Karpas-422 (cell line): ENCODE measurements around the gene RTP1. TPM values are rescaled to one million over a fixed set of nuclear protein-coding genes. Genes with fewer than 3 reads are reported as not detected.

Experiments
- DNase-seq: peaks from one replicate; pipeline ENCODE4 v3.0.0-alpha.2; 2015
- H2AFZ ChIP-seq: fragments of 200-600 bp; sonication (generic); 2 replicates; pipeline ENCODE4 v1.6.1; 2014; ENCODE audit warnings: antibody characterized with exemption, low read length, mixed read lengths
- H3K27ac ChIP-seq: fragments of 200-600 bp; sonication (generic); 2 replicates; pipeline ENCODE4 v1.5.1; 2014; ENCODE audit warnings: mild to moderate bottlenecking, low read length, moderate library complexity
- H3K27me3 ChIP-seq: fragments of 200-600 bp; sonication (generic); 2 replicates; pipeline ENCODE4 v1.6.1; 2014; ENCODE audit warnings: low read length, mixed read lengths
- H3K36me3 ChIP-seq: fragments of 200-600 bp; sonication (generic); 2 replicates; pipeline ENCODE4 v1.6.1; 2014; ENCODE audit warnings: low read length, mixed read lengths; ENCODE audit not compliant: insufficient read depth
- H3K4me1 ChIP-seq: fragments of 200-600 bp; sonication (generic); 2 replicates; pipeline ENCODE4 v1.6.1; 2014; ENCODE audit warnings: mild to moderate bottlenecking, low read length, mixed read lengths
- H3K4me2 ChIP-seq: fragments of 200-600 bp; sonication (generic); 2 replicates; pipeline ENCODE4 v1.6.1; 2014; ENCODE audit warnings: low read length, low read depth, mild to moderate bottlenecking; ENCODE audit not compliant: poor library complexity, severe bottlenecking
- H3K4me3 ChIP-seq: fragments of 200-600 bp; sonication (generic); 2 replicates; pipeline ENCODE4 v1.5.1; 2014; ENCODE audit warnings: mild to moderate bottlenecking, antibody characterized with exemption, low read length, mixed read lengths
- H3K79me2 ChIP-seq: fragments of 200-600 bp; sonication (generic); 2 replicates; pipeline ENCODE4 v1.6.1; 2014; ENCODE audit warnings: mild to moderate bottlenecking, low read length, mixed read lengths
- H3K9ac ChIP-seq: fragments of 200-600 bp; sonication (generic); 2 replicates; pipeline ENCODE4 v1.6.0; 2014; ENCODE audit warnings: low read length
- H3K9me2 ChIP-seq: fragments of 200-600 bp; sonication (generic), shearing (Covaris generic); replicated peaks from 2 replicates; pipeline ENCODE4 v1.6.0; 2014; ENCODE audit warnings: mild to moderate bottlenecking, low read length, moderate library complexity; ENCODE audit not compliant: insufficient read depth
- H3K9me3 ChIP-seq: fragments of 300-700, 200-600 bp; sonication (generic); 2 replicates; pipeline ENCODE4 v1.6.1; 2014; ENCODE audit warnings: low read length, mixed read lengths
- H4K20me1 ChIP-seq: fragments of 200-600 bp; sonication (generic); 2 replicates; pipeline ENCODE4 v1.6.1; 2014; ENCODE audit warnings: mild to moderate bottlenecking, antibody characterized with exemption, low read length, low read depth; ENCODE audit not compliant: insufficient read depth
- total RNA-seq: library from RNA; depleted of rRNA; stranded (reverse); fragments of >200 nt; shearing (Covaris generic); gene quantifications from 2 replicates; pipeline ENCODE4 v1.2.3, GENCODE V29; 2014; ENCODE audit warnings: low replicate concordance

RTP1 gene
- total RNA-seq, 1 experiment from 2014 or later, result not detected

DNA sequence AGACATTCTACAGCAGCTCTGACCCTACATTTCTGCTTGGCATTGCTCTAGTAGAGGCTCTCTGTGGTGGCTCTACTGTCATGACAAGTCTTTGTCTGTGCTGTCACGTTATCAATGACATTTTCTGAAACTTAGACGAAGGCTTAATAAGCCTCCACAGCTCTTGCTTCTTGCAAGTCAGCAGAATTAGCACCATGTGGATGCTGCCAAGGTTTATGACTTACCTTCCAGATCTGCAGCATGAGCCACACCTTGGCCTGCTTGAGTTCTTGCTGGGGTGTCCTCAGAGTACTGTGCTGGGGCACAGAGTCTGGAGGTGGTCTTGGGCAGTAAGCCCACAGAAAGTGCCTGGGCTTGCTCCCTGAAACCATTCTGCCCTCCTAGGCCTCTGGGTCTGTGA, 9.8 kb downstream of the RTP1 start:
- Histone ChIP-seq H3K27ac (no peak overlapping the region), H3K9ac (no peak overlapping the region), H3K36me3 (no peaks in the 10 kb centered on the region), H3K4me3 (no peak overlapping the region), H3K4me2 (no peak overlapping the region), H3K27me3 (no peaks in the 10 kb centered on the region), H3K4me1 (no peaks in the 10 kb centered on the region), H3K9me2 (no peaks in the 10 kb centered on the region), H2AFZ (no peak overlapping the region), H3K9me3 (no peaks in the 10 kb centered on the region), H4K20me1 (no peaks in the 10 kb centered on the region), H3K79me2 (no peaks in the 10 kb centered on the region)
- DNase-seq, result no peak

DNA sequence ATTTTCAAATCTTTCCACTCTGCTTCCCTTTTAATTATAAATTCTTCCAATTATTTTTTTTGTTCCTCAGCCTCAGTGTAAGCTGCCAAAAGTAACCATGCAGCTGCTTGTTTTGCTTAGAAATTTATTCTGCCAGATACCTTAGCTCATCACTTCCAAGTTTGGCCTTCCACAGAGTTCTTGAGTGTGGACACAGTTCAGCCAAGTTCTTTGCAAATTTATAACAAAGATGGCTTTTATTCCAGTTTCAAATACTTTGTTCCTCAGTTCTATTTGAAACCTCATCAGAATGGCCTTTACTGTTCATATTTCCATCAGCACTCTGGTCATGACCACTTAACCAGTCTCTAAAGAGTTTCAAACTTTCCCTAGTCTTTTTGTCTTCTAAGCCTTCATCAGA, 10.3 kb downstream of the RTP1 start:
- Histone ChIP-seq H3K27me3 (no peaks in the 10 kb centered on the region), H3K9me3 (no peaks in the 10 kb centered on the region), H3K27ac (no peak overlapping the region), H3K4me2 (no peak overlapping the region), H3K4me3 (no peak overlapping the region), H3K36me3 (no peaks in the 10 kb centered on the region), H2AFZ (no peak overlapping the region), H3K9ac (no peak overlapping the region), H4K20me1 (no peaks in the 10 kb centered on the region), H3K9me2 (no peaks in the 10 kb centered on the region), H3K79me2 (no peaks in the 10 kb centered on the region), H3K4me1 (no peaks in the 10 kb centered on the region)
- DNase-seq, result no peak

DNA sequence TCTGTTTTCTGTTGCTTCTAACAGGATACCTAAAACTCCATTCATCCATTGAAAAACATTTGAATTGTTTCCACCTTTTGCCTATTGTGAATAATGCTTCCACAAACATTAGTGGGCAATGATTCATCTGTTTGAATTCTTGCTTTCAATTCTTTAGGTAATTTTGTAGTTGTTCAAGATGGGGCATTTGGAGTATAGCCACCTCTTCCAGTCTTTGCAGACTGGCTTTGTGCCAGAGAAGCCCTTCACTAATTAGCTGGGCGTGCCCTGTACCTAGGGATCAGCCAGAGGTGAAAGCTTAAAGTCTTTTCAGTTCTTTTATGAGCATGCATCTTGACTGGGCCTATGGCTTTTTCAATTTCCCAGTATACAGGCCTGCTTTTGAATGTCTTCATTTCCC, 10.9 kb downstream of the RTP1 start:
- no peaks in the 10 kb centered on the region for H3K36me3 ChIP-seq
- no peak overlapping the region for H3K4me3 ChIP-seq
- no peaks in the 10 kb centered on the region for H3K9me2 ChIP-seq
- no peaks in the 10 kb centered on the region for H3K79me2 ChIP-seq
- H3K9ac ChIP-seq, result no peak overlapping the region
- H3K9me3 ChIP-seq, result no peaks in the 10 kb centered on the region
- no peaks in the 10 kb centered on the region for H3K27me3 ChIP-seq
- H4K20me1 ChIP-seq, result no peaks in the 10 kb centered on the region
- no peak overlapping the region for H3K4me2 ChIP-seq
- no peak for DNase-seq
- H2AFZ ChIP-seq, result no peak overlapping the region
- no peak overlapping the region for H3K27ac ChIP-seq
- H3K4me1 ChIP-seq, result no peaks in the 10 kb centered on the region

DNA sequence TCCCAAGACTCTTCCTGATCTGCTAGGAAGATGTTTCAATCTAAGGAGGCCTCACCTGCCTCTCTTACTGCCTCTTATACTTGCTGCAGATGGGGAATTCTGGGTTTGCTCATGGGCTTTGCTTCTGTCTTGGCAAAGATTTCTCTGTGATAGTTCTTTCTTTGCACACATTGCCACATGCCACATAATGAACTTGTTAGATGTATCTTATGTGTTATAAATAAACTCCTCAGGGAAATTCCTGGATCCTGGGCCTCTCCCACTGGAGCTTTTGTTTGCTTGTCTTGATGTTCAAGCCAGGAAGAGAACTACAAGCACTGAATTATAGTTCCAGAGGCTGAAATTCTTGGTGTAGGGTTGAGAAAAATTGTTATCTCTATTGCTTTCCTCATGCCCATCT, 12.2 kb downstream of the RTP1 start:
- no peak for DNase-seq
- no peak overlapping the region for H3K27ac ChIP-seq
- no peaks in the 10 kb centered on the region for H3K36me3 ChIP-seq
- H3K4me2 ChIP-seq, result no peak overlapping the region
- H3K9me2 ChIP-seq, result no peaks in the 10 kb centered on the region
- H3K79me2 ChIP-seq, result no peaks in the 10 kb centered on the region
- H2AFZ ChIP-seq, result no peak overlapping the region
- no peaks in the 10 kb centered on the region for H3K27me3 ChIP-seq
- H4K20me1 ChIP-seq, result no peaks in the 10 kb centered on the region
- no peak overlapping the region for H3K9ac ChIP-seq
- H3K4me1 ChIP-seq, result no peaks in the 10 kb centered on the region
- no peak overlapping the region for H3K4me3 ChIP-seq
- no peaks in the 10 kb centered on the region for H3K9me3 ChIP-seq

DNA sequence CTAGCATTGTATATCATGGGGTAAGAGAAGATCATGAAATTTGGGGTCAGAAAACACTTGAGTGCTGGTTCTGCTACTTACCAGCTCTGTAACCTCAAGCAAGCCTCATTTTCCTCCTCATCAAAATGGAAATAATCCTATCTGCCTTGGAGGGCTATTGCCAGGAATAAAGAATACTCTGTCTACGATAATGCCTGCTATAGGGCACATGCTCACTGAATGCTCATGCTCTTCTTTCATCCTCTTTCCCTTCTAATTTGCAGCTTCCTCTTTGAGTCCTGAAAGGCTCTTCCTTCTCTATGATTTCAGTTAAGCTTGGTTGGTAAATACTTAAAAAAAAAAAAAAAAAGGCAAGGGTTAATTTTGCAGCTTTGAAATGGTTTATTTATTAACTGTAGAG, 12.8 kb downstream of the RTP1 start:
- no peaks in the 10 kb centered on the region for H3K36me3 ChIP-seq
- DNase-seq, result no peak
- H3K9ac ChIP-seq, result no peak overlapping the region

DNA sequence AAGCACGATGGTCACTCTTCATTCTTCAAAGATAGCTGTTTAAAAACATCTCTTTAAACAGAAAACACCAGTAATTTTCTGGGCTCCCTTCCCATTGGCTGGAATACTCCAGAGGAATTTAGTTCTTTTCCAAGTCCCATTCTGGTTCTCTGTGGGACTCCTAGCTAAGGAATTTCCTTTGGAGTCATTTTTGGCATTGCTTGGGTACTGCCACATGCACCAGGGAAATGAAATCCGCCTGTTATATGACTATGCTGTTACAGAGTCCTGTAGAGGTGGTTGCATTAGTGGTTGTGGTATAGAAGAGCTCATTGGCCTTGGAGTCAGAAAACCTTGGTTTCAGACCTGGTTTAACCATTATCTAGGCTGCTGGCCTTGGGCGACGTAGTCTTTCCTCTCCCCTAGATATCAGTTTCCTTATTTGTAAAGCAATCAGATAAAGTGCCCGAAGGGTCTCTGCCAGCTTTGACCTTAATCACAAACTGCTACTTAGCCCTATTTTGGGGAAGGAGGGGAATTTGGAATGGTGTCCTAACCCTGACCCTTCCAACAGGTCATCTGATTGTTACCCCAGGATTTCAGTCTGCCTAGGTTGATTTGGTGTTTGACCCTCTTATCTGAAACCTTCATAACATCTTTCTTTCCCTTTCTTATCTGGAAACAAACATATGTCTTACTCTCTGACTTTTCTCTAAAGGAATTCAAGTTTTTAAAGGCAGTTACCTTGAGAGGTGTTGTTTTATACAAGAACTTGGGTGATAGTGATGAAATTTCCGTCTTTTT, 13.4 kb downstream of the RTP1 start:
- H3K36me3 ChIP-seq, result no peaks in the 10 kb centered on the region

More for the DNA sequence above, 12.8 kb downstream of the RTP1 start:
- no peaks in the 10 kb centered on the region for H3K27me3 ChIP-seq
- no peak overlapping the region for H3K27ac ChIP-seq
- no peaks in the 10 kb centered on the region for H3K9me2 ChIP-seq
- no peaks in the 10 kb centered on the region for H3K4me1 ChIP-seq
- no peaks in the 10 kb centered on the region for H3K79me2 ChIP-seq
- no peak overlapping the region for H3K4me3 ChIP-seq
- no peak overlapping the region for H2AFZ ChIP-seq
- no peaks in the 10 kb centered on the region for H3K9me3 ChIP-seq
- H3K4me2 ChIP-seq, result no peak overlapping the region
- H4K20me1 ChIP-seq, result no peaks in the 10 kb centered on the region

DNA sequence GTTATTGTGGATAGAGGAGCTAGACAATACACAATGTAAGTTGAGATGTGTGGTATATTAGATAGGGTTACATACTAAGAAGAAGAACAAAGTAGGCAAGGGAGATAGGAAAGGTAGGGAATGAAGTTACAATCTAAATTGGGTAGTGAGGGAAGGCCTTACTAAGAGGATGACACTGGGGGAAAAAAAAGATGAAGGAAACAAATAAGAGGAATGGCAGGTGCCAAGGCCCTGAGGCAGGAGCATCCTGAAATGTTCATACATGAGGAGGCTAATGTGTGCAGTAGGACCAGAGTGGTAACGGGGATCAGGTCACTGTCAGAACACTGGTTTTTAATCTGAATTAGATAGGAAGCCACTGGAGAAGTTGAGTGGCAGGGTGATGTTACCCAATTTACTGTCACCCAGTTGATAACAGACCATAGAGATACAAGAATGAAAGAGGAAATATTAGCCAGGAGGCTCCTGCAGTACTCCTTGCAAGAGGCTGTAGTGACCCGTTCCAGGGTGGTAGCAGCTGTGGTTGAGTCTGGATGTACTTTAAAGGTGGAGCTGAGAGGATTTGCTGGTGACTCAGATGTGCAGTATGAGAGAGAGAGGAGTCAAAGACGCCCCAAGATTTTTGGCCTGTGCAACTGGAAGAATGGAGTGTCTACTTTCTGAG, 14.4 kb downstream of the RTP1 start:
- no peaks in the 10 kb centered on the region for H3K4me1 ChIP-seq
- no peaks in the 10 kb centered on the region for H3K27me3 ChIP-seq
- no peak overlapping the region for H3K9ac ChIP-seq
- H3K27ac ChIP-seq, result no peak overlapping the region
- no peaks in the 10 kb centered on the region for H3K79me2 ChIP-seq
- no peaks in the 10 kb centered on the region for H3K36me3 ChIP-seq
- no peak overlapping the region for H3K4me2 ChIP-seq
- no peaks in the 10 kb centered on the region for H4K20me1 ChIP-seq
- H3K4me3 ChIP-seq, result no peak overlapping the region
- no peak for DNase-seq
- no peak overlapping the region for H2AFZ ChIP-seq
- H3K9me3 ChIP-seq, result no peaks in the 10 kb centered on the region
- H3K9me2 ChIP-seq, result no peaks in the 10 kb centered on the region

More for the DNA sequence above, 13.4 kb downstream of the RTP1 start:
- Histone ChIP-seq H3K4me1 (no peaks in the 10 kb centered on the region), H3K4me2 (no peak overlapping the region), H3K9me2 (no peaks in the 10 kb centered on the region), H4K20me1 (no peaks in the 10 kb centered on the region), H3K27me3 (no peaks in the 10 kb centered on the region), H3K9ac (no peak overlapping the region), H3K27ac (no peak overlapping the region), H3K79me2 (no peaks in the 10 kb centered on the region), H3K4me3 (no peak overlapping the region), H2AFZ (no peak overlapping the region), H3K9me3 (no peaks in the 10 kb centered on the region)
- DNase-seq, result no peak

DNA sequence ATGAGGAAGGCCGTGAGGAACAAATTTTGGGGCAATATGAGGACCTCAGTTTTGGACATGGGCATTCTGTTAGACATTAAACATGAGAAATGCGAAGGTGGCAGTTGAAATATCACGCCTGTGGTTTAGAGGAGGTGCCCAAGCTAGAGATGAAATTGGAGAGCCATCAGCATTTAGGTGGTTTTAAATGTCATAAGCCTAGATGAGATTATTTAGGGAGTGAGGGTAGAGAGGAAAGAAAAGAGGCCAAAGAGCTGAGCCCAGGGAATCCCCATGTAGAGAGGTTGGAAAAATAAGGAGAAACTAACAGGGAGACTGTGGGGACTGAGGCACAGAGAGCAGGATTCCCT, 14.9 kb downstream of the RTP1 start:
- Histone ChIP-seq H3K4me1 (no peaks in the 10 kb centered on the region), H3K36me3 (no peaks in the 10 kb centered on the region), H3K79me2 (no peaks in the 10 kb centered on the region), H3K9me3 (no peaks in the 10 kb centered on the region), H3K4me3 (no peak overlapping the region), H3K9ac (no peak overlapping the region), H3K9me2 (no peaks in the 10 kb centered on the region), H2AFZ (no peak overlapping the region), H3K4me2 (no peak overlapping the region), H3K27ac (no peak overlapping the region), H3K27me3 (no peaks in the 10 kb centered on the region), H4K20me1 (no peaks in the 10 kb centered on the region)
- no peak for DNase-seq
